Heart left ventricle (tissue), 16 donors: ENCODE data around the gene ACP6. TPM values are rescaled to one million over a fixed set of nuclear protein-coding genes. Genes with fewer than 3 reads are reported as not detected.

Source experiments
- ATAC-seq, 4 donors: fragments of 200-7000 bp; cut with Tn5 transposase; one replicate each; pipeline ENCODE4 v1.9.1; 2020 to 2022; ENCODE audit warnings: moderate library complexity in 4 of 4, mild to moderate bottlenecking in 3 of 4, moderate number of reproducible peaks in 1 of 4
- DNase-seq, 5 donors: peaks; one replicate each; pipeline ENCODE4 v3.0.0-alpha.2; 2020
- H3K27ac ChIP-seq, 12 donors: fragments of 200-600 bp; sonication (generic) in 4 of 12; one replicate each; pipeline versions ENCODE4 v1.5.0 to v1.8.0; 2016 to 2022; ENCODE audit warnings: mild to moderate bottlenecking in 2 of 12
- H3K27me3 ChIP-seq, 9 donors: fragments of 200-600 bp; sonication (generic) in 2 of 9; one replicate each; pipeline versions ENCODE4 v1.5.1 to v1.8.0; 2016 to 2022; ENCODE audit warnings: mild to moderate bottlenecking in 3 of 9
- H3K36me3 ChIP-seq, 9 donors: fragments of 200-600 bp; sonication (generic) in 2 of 9; one replicate each; pipeline versions ENCODE4 v1.5.0 to v1.8.0; 2018 to 2022; ENCODE audit warnings: mild to moderate bottlenecking in 2 of 9
- H3K4me1 ChIP-seq, 12 donors: fragments of 200-600 bp; sonication (generic) in 4 of 12; one replicate each; pipeline versions ENCODE4 v1.5.0 to v1.8.0; 2016 to 2022; ENCODE audit warnings: mild to moderate bottlenecking in 3 of 12
- H3K4me3 ChIP-seq, 12 donors: fragments of 200-600 bp; sonication (generic) in 4 of 12; one replicate each; pipeline versions ENCODE4 v1.5.0 to v1.8.0; 2017 to 2022; ENCODE audit warnings: mild to moderate bottlenecking in 9 of 12, moderate library complexity in 4 of 12
- H3K9me3 ChIP-seq, 12 donors: fragments of 200-600 bp; sonication (generic) in 4 of 12; one replicate each; pipeline versions ENCODE4 v1.5.0 to v1.8.0; 2016 to 2022; ENCODE audit warnings: mild to moderate bottlenecking in 1 of 12
- POLR2A ChIP-seq, 2 donors: fragments of 450-650 bp; IDR thresholded peaks; one replicate each; pipeline ENCODE4 v1.6.1; 2017; ENCODE audit warnings: antibody characterized with exemption in 2 of 2, mild to moderate bottlenecking in 2 of 2, moderate library complexity in 2 of 2
- WGBS, 4 donors: extraction: QIAGEN DNeasy Blood & Tissue Kit in 2 of 4; methylation state at CpG; one replicate each; pipeline versions ENCODE4 v1.1.5 to v1.1.7; 2013 to 2018; 5-methylcytosine and 5-hydroxymethylcytosine counted together
- intact Hi-C, 10 donors: fragments of 100-400 bp; cut with DNase I; formaldehyde crosslinking; loops; one replicate each; pipeline versions ENCODE4 v1.11.1 to v1.14.2; 2022
- polyA plus RNA-seq, 2 donors: library from polyadenylated mRNA; stranded (reverse); fragments of 200-250 nt; gene quantifications; one replicate each; pipeline ENCODE4 v1.2.3, GENCODE V29; 2013
- total RNA-seq, 9 donors: library from RNA; depleted of rRNA in 2 of 9; stranded (reverse); fragments of >200 nt in 2 of 9; fragmentation: NEBNext Ultra II Directional in 3 of 9; extraction: Animal tissue kit (Norgen Biotek cat#: 25700) in 3 of 9; gene quantifications; one replicate each; pipeline versions ENCODE4 v1.1.0 to v1.2.4, GENCODE V29; 2016 to 2023
- TF ChIP-seq, protein P1 (sequence below), 12 donors: fragments of 200-600 bp; sonication (generic) in 4 of 12; IDR thresholded peaks; one replicate each; pipeline versions ENCODE4 v1.5.0 to v1.8.0; 2018 to 2022; ENCODE audit warnings: antibody characterized with exemption in 12 of 12, mild to moderate bottlenecking in 5 of 12
- donor health status: ischemic (EF 13 %, LVEDD 7.1; RV severe dilation, severe dysfunction).
- donor health status: healthy with polysubstance abuse.
- donor health status: DM: no; HTN: yes; CAD: no.
- donor health status: DM: no; HTN: no; CAD: no.
- donor health status: ischemic (EF 25% LVEDD 6.9; RV normal size, moderate dysfunction).
- donor health status: ischemic (EF 25% LVEDD 5.7; RV mildly dilated, moderate dysfunction).
- donor health status: healthy.
- donor health status: DM: yes; HTN: yes; CAD: no.
- donor health status: ischemic (EF 35%, LVEDD 5.7; RV mildly dilated, moderate dysfunction).
- donor health status: nonischemic (EF 11% LVEDD 7.7; RV severe dilation, severe dysfunction).
- donor health status: DM: yes; HTN: yes; CAD: no.
- donor health status: PGD.
- donor health status: ischemic (EF 29% LVEDD 5.4; RV normal size, mild dysfunction).
- donor health status: nonischemic (EF 23%, LVEDD 6.1; RV moderate dilation, normal function).

Gene ACP6
- total and polyA plus RNA-seq, 11 donors: 4.0 to 27.8 (median 13.6) TPM

DNA sequence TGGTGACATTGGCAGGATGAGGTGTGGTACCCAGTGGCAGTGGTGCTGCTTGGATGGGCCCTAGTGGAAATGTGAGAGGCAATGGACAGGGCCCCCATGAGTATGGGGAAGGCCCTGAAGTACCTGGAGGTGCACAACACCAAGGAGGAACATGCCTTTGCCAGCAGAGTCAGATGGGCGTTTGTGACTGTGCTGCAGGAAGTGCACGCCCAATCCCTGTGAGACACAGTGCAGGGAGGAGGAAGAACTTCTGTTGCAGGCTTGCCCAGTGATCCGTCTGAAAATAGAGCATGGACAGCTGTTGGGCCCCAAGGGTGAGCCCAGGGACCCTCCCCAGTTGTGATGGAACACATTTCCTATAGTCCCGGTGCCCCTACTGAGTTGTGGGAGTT lies 47.4 kb upstream of the ACP6 start:
- DNase-seq (peak in 1 of 5 donors; percentile 33), ATAC-seq (peak in 3 of 4 donors; percentile 32 to 57 (median 52))
- H3K27ac ChIP-seq: no peak overlapping the region
- H3K4me3 ChIP-seq: no peak overlapping the region
- intact Hi-C loops: no loop called here
- no peaks in the 10 kb centered on the region for H3K36me3 ChIP-seq
- H3K27me3 ChIP-seq: peaks cover 0 to 3% (median 0%) of the 10 kb centered on the region in 9 donors
- peaks cover 0 to 19% (median 0%) of the 10 kb centered on the region in 12 donors for H3K4me1 ChIP-seq
- no peaks in the 10 kb centered on the region for H3K9me3 ChIP-seq
- no peak for TF ChIP-seq POLR2A (IDR thresholded peaks at IDR 0.05)
- TF ChIP-seq, protein P1, sequence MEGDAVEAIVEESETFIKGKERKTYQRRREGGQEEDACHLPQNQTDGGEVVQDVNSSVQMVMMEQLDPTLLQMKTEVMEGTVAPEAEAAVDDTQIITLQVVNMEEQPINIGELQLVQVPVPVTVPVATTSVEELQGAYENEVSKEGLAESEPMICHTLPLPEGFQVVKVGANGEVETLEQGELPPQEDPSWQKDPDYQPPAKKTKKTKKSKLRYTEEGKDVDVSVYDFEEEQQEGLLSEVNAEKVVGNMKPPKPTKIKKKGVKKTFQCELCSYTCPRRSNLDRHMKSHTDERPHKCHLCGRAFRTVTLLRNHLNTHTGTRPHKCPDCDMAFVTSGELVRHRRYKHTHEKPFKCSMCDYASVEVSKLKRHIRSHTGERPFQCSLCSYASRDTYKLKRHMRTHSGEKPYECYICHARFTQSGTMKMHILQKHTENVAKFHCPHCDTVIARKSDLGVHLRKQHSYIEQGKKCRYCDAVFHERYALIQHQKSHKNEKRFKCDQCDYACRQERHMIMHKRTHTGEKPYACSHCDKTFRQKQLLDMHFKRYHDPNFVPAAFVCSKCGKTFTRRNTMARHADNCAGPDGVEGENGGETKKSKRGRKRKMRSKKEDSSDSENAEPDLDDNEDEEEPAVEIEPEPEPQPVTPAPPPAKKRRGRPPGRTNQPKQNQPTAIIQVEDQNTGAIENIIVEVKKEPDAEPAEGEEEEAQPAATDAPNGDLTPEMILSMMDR (IDR thresholded peaks at IDR 0.05): no peak
- WGBS, 4 donors: 42 to 56% (median 50%) methylated on average over 4 of the region's 4 CpGs

DNA sequence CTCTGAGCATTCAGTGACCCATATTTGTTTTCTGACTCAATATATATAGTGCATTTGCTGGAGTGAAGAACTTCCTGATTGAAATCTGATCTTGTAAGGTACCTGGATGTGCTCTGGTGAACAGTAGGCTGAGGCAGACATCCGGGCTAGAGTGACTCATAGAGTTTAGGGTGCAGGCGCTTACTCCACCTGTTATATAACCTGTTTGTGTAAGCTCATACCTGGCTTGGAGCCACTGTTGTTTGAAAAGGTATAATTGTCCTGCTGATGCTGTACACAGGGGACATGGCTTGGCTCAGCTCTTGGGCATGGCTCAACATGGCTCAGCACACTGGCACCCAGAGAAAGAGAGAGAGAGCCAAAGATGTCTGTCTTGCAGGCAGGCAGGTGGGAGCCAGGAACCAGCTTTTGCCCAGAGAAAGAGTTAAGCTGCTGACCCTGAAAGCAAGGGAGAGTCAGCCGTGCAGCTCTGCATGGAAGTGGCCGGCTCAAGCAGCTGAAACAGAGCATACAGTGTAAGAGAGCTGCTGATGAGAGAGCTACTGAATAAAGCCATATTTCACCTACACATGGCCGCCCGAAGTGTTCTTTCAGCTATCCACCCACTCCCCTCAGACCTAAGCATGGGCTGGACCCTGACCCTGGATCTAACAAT lies 46.9 kb upstream of the ACP6 start:
- Histone ChIP-seq H3K36me3 (no peaks in the 10 kb centered on the region), H3K9me3 (no peaks in the 10 kb centered on the region), H3K4me1 (peaks cover 0 to 19% (median 0%) of the 10 kb centered on the region in 12 donors), H3K27me3 (peaks cover 0 to 3% (median 0%) of the 10 kb centered on the region in 9 donors), H3K27ac (no peak overlapping the region), H3K4me3 (no peak overlapping the region)
- TF ChIP-seq POLR2A (IDR thresholded peaks at IDR 0.05): no peak
- TF ChIP-seq, protein P1 (IDR thresholded peaks at IDR 0.05): no peak
- intact Hi-C loops: no loop called here
- DNase-seq (no peak), ATAC-seq (no peak)
- WGBS, 4 donors: 86 to 90% (median 90%) methylated on average over 6 of the region's 6 CpGs

DNA sequence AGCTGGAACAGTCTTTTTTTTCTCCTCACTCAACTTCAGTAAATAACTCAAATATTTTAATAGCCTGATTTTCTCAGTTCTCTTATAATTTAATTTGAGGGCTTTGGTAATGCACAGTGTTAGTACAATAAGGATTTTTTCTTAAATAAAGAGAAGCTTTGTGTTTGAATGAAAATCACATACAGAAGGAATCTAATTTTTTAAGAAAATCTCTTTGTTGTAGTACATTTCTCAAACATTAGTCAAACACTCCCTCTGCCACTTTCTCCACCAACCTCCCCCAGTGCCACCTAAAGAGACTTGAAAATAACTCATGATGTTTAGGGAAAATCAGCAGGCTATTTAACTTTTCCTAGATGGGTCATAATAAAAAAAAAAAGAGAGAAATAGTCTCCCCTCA lies 42.3 kb upstream of the ACP6 start:
- intact Hi-C loops: no loop called here
- no peak for TF ChIP-seq POLR2A (IDR thresholded peaks at IDR 0.05)
- TF ChIP-seq, protein P1 (IDR thresholded peaks at IDR 0.05): no peak
- no peak for ATAC-seq

DNA sequence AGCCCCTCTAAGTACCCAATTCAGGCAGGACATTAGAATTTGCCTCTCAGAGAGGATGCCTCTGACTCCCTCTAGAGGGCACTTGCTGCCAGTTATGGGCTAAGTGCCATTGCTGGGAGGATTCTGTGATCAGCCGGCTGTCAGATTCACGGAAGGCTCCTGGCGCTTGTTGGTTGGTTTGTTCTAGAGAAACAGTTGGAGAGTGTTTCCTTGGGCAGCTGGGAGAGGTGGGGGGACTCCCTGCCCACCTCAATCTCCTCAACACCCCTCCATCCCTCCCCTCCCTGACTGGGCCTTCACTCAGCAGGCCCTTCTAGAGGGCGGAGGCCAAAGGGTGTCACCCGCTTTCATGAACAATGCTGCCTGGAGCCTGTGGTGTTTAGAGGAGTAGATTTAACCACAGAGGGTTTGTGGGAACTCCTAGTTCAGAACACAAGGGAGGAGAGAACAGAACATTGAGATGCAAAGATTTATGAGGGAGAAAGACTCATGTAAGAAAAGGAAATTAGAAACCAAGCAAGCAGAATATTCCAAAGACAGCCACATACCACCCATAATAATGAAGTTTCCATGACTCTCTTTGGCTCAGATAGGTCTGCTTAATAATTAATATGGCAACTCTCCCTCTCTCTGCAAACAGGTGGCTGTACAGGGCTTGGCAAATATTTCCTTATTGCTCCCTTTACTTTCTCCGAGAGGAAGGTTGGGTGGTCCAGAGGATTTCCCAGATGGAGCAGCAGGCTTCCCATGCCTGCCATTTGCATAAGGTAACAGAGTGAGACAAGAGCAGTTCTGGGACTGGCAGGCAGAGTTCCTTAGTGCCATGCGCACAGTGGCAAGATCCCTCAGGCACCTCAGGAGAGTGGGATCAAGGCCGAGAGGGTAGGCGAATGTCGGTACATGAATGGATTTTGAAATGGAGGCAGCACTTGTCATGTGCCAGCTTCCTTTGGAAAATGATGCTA lies 30.0 kb upstream of the ACP6 start:
- Histone ChIP-seq H3K27me3 (no peaks in the 10 kb centered on the region), H3K27ac (peak overlapping the region in 1 of 12 donors; percentile 31), H3K4me3 (no peak overlapping the region), H3K9me3 (peaks cover 0 to under 1% (median 0%) of the 10 kb centered on the region in 12 donors), H3K36me3 (no peaks in the 10 kb centered on the region), H3K4me1 (peaks cover 0 to 7% (median 0%) of the 10 kb centered on the region in 12 donors)
- DNase-seq (peak; percentile 53 to 61 (median 57)), ATAC-seq (peak; percentile 81 to 90 (median 88))
- intact Hi-C loops: loop anchor here in 2 of 10 donors (5.0 to 10.0 kb wide), 3 partner anchors 206 to 426 kb away; no protein-coding TSS in a partner anchor
- WGBS, 4 donors: 58 to 64% (median 63%) methylated on average over 10 of the region's 10 CpGs
- TF ChIP-seq, protein P1 (IDR thresholded peaks at IDR 0.05): peak; percentile 65 to 87 (median 77)
- TF ChIP-seq POLR2A (IDR thresholded peaks at IDR 0.05): no peak

More for the DNA sequence above, 42.3 kb upstream of the ACP6 start:
- H3K4me1 ChIP-seq: peaks cover 0 to 3% (median 0%) of the 10 kb centered on the region in 12 donors
- H3K27ac ChIP-seq: no peak overlapping the region
- peaks cover 0 to 7% (median 0%) of the 10 kb centered on the region in 9 donors for H3K27me3 ChIP-seq
- H3K36me3 ChIP-seq: no peaks in the 10 kb centered on the region
- H3K4me3 ChIP-seq: no peak overlapping the region
- no peaks in the 10 kb centered on the region for H3K9me3 ChIP-seq
- no peak for DNase-seq
